HCT116 (cell line): Measurements from ENCODE around the gene STEAP1. TPM values are rescaled to one million over a fixed set of nuclear protein-coding genes. Genes with fewer than 3 reads are reported as not detected.
"Not testable (repeated sequence)": the region's sequence is repeated elsewhere in the genome, so short reads cannot be mapped to it uniquely, and the experiment has no call there.

Experiments used
- ATAC-seq: fragments of 200-7000 bp; cut with Tn5 transposase; 2 replicates; pipeline ENCODE4 v1.9.1; 2020; ENCODE audit warnings: mild to moderate bottlenecking, moderate library complexity
- BruUV-seq: library from RNA; stranded (reverse); fragments of 400-500 nt; replicated peaks from 2 replicates; lab custom pipeline; 2021; lab: Mats Ljungman, UMichigan
- CTCF ChIA-PET: fragments of 300-600 bp; sonication (Branson Sonifier 250); formaldehyde crosslinking; loops from one replicate; lab custom pipeline; 2021; ENCODE audit warnings: antibody characterized with exemption; lab: Charles Lee
- POLR2A ChIA-PET: fragments of 300-600, 350-600 bp; sonication (Branson Sonifier 250); formaldehyde crosslinking; loops from one replicate; lab custom pipeline; 2021; ENCODE audit warnings: antibody characterized with exemption; lab: Charles Lee
- RAD21 ChIA-PET, 2 experiments: fragments of 300-600 bp; sonication (Branson Sonifier 250); formaldehyde crosslinking; loops; one replicate each; lab custom pipeline; 2023; ENCODE audit warnings: low total read pairs in 2 of 2; ENCODE audit not compliant: uncharacterized antibody in 2 of 2, unreplicated experiment in 2 of 2, low non-redundant PET in 1 of 2; lab: Charles Lee
- DNase-seq: peaks from one replicate; pipeline ENCODE4 v3.0.0-alpha.2; 2010; ENCODE audit warnings: low read depth, low spot score
- H2AFZ ChIP-seq: fragments of 200-600 bp; shearing (Covaris generic), sonication (generic); 2 replicates; pipeline ENCODE4 v1.6.1; 2017; ENCODE audit warnings: low read depth, mixed run types, mixed read lengths, antibody characterized with exemption, low read length; ENCODE audit not compliant: poor library complexity, severe bottlenecking
- H3K27ac ChIP-seq: 2 replicates; pipeline ENCODE4 v1.5.1; 2012; ENCODE audit warnings: low read depth, low read length
- H3K27me3 ChIP-seq: fragments of 200-600 bp; sonication (generic); 2 replicates; pipeline ENCODE4 v1.6.1; 2016; ENCODE audit warnings: mixed run types, low read length, mixed read lengths; ENCODE audit not compliant: insufficient read depth
- H3K36me3 ChIP-seq, 2 experiments: fragments of 200-500 bp in 1 of 2; fragments of 200-600 bp in 1 of 2; sonication (Bioruptor generic) in 1 of 2; sonication (generic) in 1 of 2; 2 replicates each; pipeline versions ENCODE4 v1.5.1 to v1.6.1; 2014 to 2016; ENCODE audit warnings: low read length in 2 of 2, inconsistent platforms in 1 of 2, mixed read lengths in 1 of 2, mixed run types in 1 of 2; ENCODE audit not compliant: insufficient read depth in 2 of 2, control insufficient read depth in 1 of 2
- H3K4me1 ChIP-seq, 2 experiments: fragments of 200-600 bp in 1 of 2; sonication (generic) in 1 of 2; 2 replicates each; pipeline versions ENCODE4 v1.5.1 to v1.6.1; 2012 to 2017; ENCODE audit warnings: low read length in 2 of 2, inconsistent platforms in 1 of 2, mild to moderate bottlenecking in 1 of 2, mixed read lengths in 1 of 2, mixed run types in 1 of 2, moderate library complexity in 1 of 2; ENCODE audit not compliant: insufficient read depth in 2 of 2, control insufficient read depth in 1 of 2
- H3K4me2 ChIP-seq: fragments of 200-600 bp; sonication (generic); 2 replicates; pipeline ENCODE4 v1.6.1; 2017; ENCODE audit warnings: mixed run types, low read length, mixed read lengths
- H3K4me3 ChIP-seq, 2 experiments: fragments of 200-600 bp in 1 of 2; sonication (generic) in 1 of 2; replicated peaks in 1 of 2; 2 replicates each; pipeline ENCODE4 v1.5.1; 2011 to 2016; ENCODE audit warnings: low read length in 2 of 2, control low read depth in 1 of 2, low read depth in 1 of 2, mild to moderate bottlenecking in 1 of 2, mixed read lengths in 1 of 2, mixed run types in 1 of 2
- H3K79me2 ChIP-seq: fragments of 200-600 bp; sonication (generic); 2 replicates; pipeline ENCODE4 v1.6.1; 2017; ENCODE audit warnings: mild to moderate bottlenecking, mixed run types, low read length, moderate library complexity, mixed read lengths; ENCODE audit not compliant: insufficient read depth
- H3K9ac ChIP-seq: fragments of 200-600 bp; sonication (generic); 2 replicates; pipeline ENCODE4 v1.6.1; 2016; ENCODE audit warnings: low read length, mixed read lengths
- H3K9me2 ChIP-seq: fragments of 200-600 bp; sonication (generic), shearing (Covaris generic); 2 replicates; pipeline ENCODE4 v1.6.1; 2017; ENCODE audit warnings: mixed run types, mild to moderate bottlenecking, moderate library complexity; ENCODE audit not compliant: insufficient read depth
- H3K9me3 ChIP-seq, 2 experiments: fragments of 200-500 bp in 1 of 2; fragments of 200-600 bp in 1 of 2; sonication (Bioruptor generic) in 1 of 2; sonication (generic) in 1 of 2; 2 replicates each; pipeline ENCODE4 v1.6.1; 2014 to 2017; ENCODE audit warnings: low read length in 2 of 2, mixed read lengths in 2 of 2, inconsistent platforms in 1 of 2, low read depth in 1 of 2, mild to moderate bottlenecking in 1 of 2, mixed run types in 1 of 2, moderate library complexity in 1 of 2; ENCODE audit not compliant: control insufficient read depth in 1 of 2, insufficient read depth in 1 of 2
- H4K20me1 ChIP-seq: fragments of 200-600 bp; sonication (generic), shearing (Covaris generic); 2 replicates; pipeline ENCODE4 v1.6.1; 2017; ENCODE audit warnings: mixed run types, mild to moderate bottlenecking, moderate library complexity; ENCODE audit not compliant: insufficient read depth
- CBX3 ChIP-seq: IDR thresholded peaks from 2 replicates; pipeline ENCODE4 v1.6.1; 2012; ENCODE audit warnings: low read depth
- SIN3A ChIP-seq: IDR thresholded peaks from 2 replicates; pipeline ENCODE4 v1.6.1; 2012; ENCODE audit warnings: low read depth
- ZBTB33 ChIP-seq: IDR thresholded peaks from 2 replicates; pipeline ENCODE4 v1.6.1; 2011; ENCODE audit warnings: mild to moderate bottlenecking, low read length, moderate library complexity; ENCODE audit not compliant: insufficient replicate concordance; ENCODE audit errors: extremely low read depth
- intact Hi-C: fragments of 100-400 bp; cut with micrococcal nuclease; formaldehyde crosslinking; loops from 2 replicates; pipeline ENCODE4 v1.10.0; 2022
- total RNA-seq: library from RNA; stranded (reverse); gene quantifications from one replicate; pipeline ENCODE4 v1.2.1, GENCODE V29; 2021; ENCODE audit not compliant: unreplicated experiment

STEAP1 gene
- total RNA-seq, 1 experiment from 2014 or later, result 18.8 TPM

GRCh38 chr7:90118551-90119177, 35.6 kb upstream of the STEAP1 start:
- H3K4me2 ChIP-seq, CTCF ChIA-PET, H3K9ac ChIP-seq, DNase-seq, H2AFZ ChIP-seq, H3K9me3 ChIP-seq, H4K20me1 ChIP-seq, H3K27ac ChIP-seq, H3K4me1 ChIP-seq, BruUV-seq, H3K79me2 ChIP-seq, H3K4me3 ChIP-seq, H3K36me3 ChIP-seq, RAD21 ChIA-PET, H3K9me2 ChIP-seq, POLR2A ChIA-PET, H3K27me3 ChIP-seq, ATAC-seq: not testable (repeated sequence)
- intact Hi-C loops, result loop anchor here (10.0 kb wide), 1 partner anchor 1324 kb away; the partner anchor contains the start of gene TEX47

GRCh38 chr7:90119178-90119971, 34.9 kb upstream of the STEAP1 start:
- no peak for ATAC-seq

GRCh38 chr7:90120205-90120604, 34.1 kb upstream of the STEAP1 start:
- H3K4me1 ChIP-seq, H3K4me2 ChIP-seq, intact Hi-C loops, H3K36me3 ChIP-seq, RAD21 ChIA-PET, H3K27ac ChIP-seq, ATAC-seq, H3K9me3 ChIP-seq, H4K20me1 ChIP-seq, DNase-seq, H3K79me2 ChIP-seq, H2AFZ ChIP-seq, H3K27me3 ChIP-seq, POLR2A ChIA-PET, H3K9ac ChIP-seq, BruUV-seq, H3K4me3 ChIP-seq, H3K9me2 ChIP-seq, CTCF ChIA-PET: not testable (repeated sequence)

More at GRCh38 chr7:90119178-90119971, 34.9 kb upstream of the STEAP1 start:
- no peaks in the 10 kb centered on the region for H3K9me2 ChIP-seq
- no peak for TF ChIP-seq SIN3A
- no peak for TF ChIP-seq CBX3
- TF ChIP-seq ZBTB33, result no peak
- no TSS peak for BruUV-seq
- no peaks in the 10 kb centered on the region for H3K9me3 ChIP-seq
- no peak overlapping the region for H3K4me3 ChIP-seq
- no peaks in the 10 kb centered on the region for H3K79me2 ChIP-seq
- no peaks in the 10 kb centered on the region for H4K20me1 ChIP-seq
- H3K27ac ChIP-seq, result no peak overlapping the region
- no peak for DNase-seq
- CTCF ChIA-PET, result no interaction called here
- H3K27me3 ChIP-seq, result no peaks in the 10 kb centered on the region
- H3K4me2 ChIP-seq, result no peak overlapping the region
- POLR2A ChIA-PET, result no interaction called here
- no peak overlapping the region for H2AFZ ChIP-seq
- RAD21 ChIA-PET, result no interaction called here
- no peaks in the 10 kb centered on the region for H3K36me3 ChIP-seq
- H3K9ac ChIP-seq, result no peak overlapping the region
- intact Hi-C loops, result loop anchor here (10.0 kb wide), 1 partner anchor 1325 kb away; the partner anchor contains the start of gene TEX47
- H3K4me1 ChIP-seq, result no peaks in the 10 kb centered on the region
